Progenitor cell of endocrine pancreas (in vitro differentiated cells): ENCODE results near the gene PIN1. TPM values are rescaled to one million over a fixed set of nuclear protein-coding genes. Genes with fewer than 3 reads are reported as not detected.

Experiments used
- DNase-seq: peaks from one replicate; pipeline ENCODE4 v3.0.0; 2021; ENCODE audit warnings: low spot score; ENCODE audit not compliant: unreplicated experiment
- H3K27ac Mint-ChIP-seq: 2 replicates; pipeline ENCODE4 v1.8.0; 2021; ENCODE audit warnings: mild to moderate bottlenecking, moderate library complexity, mixed read lengths
- H3K27me3 Mint-ChIP-seq: 2 replicates; pipeline ENCODE4 v1.8.0; 2021; ENCODE audit warnings: mixed read lengths
- H3K36me3 Mint-ChIP-seq: 2 replicates; pipeline ENCODE4 v1.8.0; 2022; ENCODE audit warnings: mixed read lengths; ENCODE audit not compliant: insufficient read depth
- H3K4me1 Mint-ChIP-seq: 2 replicates; pipeline ENCODE4 v1.8.0; 2021; ENCODE audit warnings: low read depth, mixed read lengths
- H3K4me3 Mint-ChIP-seq: 2 replicates; pipeline ENCODE4 v1.8.0; 2021; ENCODE audit warnings: low read depth, mild to moderate bottlenecking, moderate library complexity, mixed read lengths
- H3K9me3 Mint-ChIP-seq: 2 replicates; pipeline ENCODE4 v1.8.0; 2021; ENCODE audit warnings: low read depth, mixed read lengths
- CTCF ChIP-seq: fragments of 200-600 bp; sonication (generic); IDR thresholded peaks from one replicate; pipeline ENCODE4 v1.5.0; 2021; ENCODE audit warnings: antibody characterized with exemption, mild to moderate bottlenecking; ENCODE audit not compliant: unreplicated experiment
- total RNA-seq: library from RNA; stranded (reverse); gene quantifications from 2 replicates; pipeline ENCODE4 v1.2.1, GENCODE V29; 2021

The PIN1 gene
- total RNA-seq, 1 donor from 2014 or later, result 90.6 TPM

GRCh38 chr19:9857920-9858746 is 23.0 kb downstream of the PIN1 start:
- Mint-ChIP-seq H3K27me3 (no peaks in the 10 kb centered on the region), H3K36me3 (peaks cover 29% of the 10 kb centered on the region), H3K27ac (peak overlapping the region; percentile 45)

GRCh38 chr19:9858766-9859165 is 23.6 kb downstream of the PIN1 start:
- no peak overlapping the region for H3K27ac Mint-ChIP-seq
- no peak for TF ChIP-seq CTCF
- peaks cover 2% of the 10 kb centered on the region for H3K9me3 Mint-ChIP-seq

More at GRCh38 chr19:9857920-9858746, 23.0 kb downstream of the PIN1 start:
- Mint-ChIP-seq H3K9me3 (peaks cover 4% of the 10 kb centered on the region), H3K4me3 (no peak overlapping the region), H3K4me1 (peaks cover 7% of the 10 kb centered on the region)
- TF ChIP-seq CTCF, result no peak
- no peak for DNase-seq

GRCh38 chr19:9860407-9860806 is 25.3 kb downstream of the PIN1 start:
- TF ChIP-seq CTCF, result no peak
- Mint-ChIP-seq H3K36me3 (peaks cover 21% of the 10 kb centered on the region), H3K4me1 (no peaks in the 10 kb centered on the region), H3K4me3 (no peak overlapping the region), H3K27me3 (no peaks in the 10 kb centered on the region), H3K27ac (no peak overlapping the region), H3K9me3 (no peaks in the 10 kb centered on the region)
- no peak for DNase-seq

More at GRCh38 chr19:9858766-9859165, 23.6 kb downstream of the PIN1 start:
- H3K36me3 Mint-ChIP-seq, result peaks cover 27% of the 10 kb centered on the region
- no peak for DNase-seq
- H3K4me1 Mint-ChIP-seq, result peaks cover 1% of the 10 kb centered on the region
- no peak overlapping the region for H3K4me3 Mint-ChIP-seq
- no peaks in the 10 kb centered on the region for H3K27me3 Mint-ChIP-seq

- Mint-ChIP-seq H3K4me3 (no peak overlapping the region), H3K36me3 (peaks cover 18% of the 10 kb centered on the region), H3K9me3 (no peaks in the 10 kb centered on the region), H3K27ac (no peak overlapping the region), H3K4me1 (no peaks in the 10 kb centered on the region), H3K27me3 (no peaks in the 10 kb centered on the region)
- TF ChIP-seq CTCF, result no peak
- no peak for DNase-seq
These were observed 26.4 kb downstream of the PIN1 start for GRCh38 chr19:9861503-9861902.

GRCh38 chr19:9862938-9863337 is 27.8 kb downstream of the PIN1 start:
- no peaks in the 10 kb centered on the region for H3K4me1 Mint-ChIP-seq
- no peak for DNase-seq
- peaks cover 9% of the 10 kb centered on the region for H3K36me3 Mint-ChIP-seq
- H3K27me3 Mint-ChIP-seq, result peaks cover 3% of the 10 kb centered on the region
- no peak for TF ChIP-seq CTCF
- H3K9me3 Mint-ChIP-seq, result no peaks in the 10 kb centered on the region
- no peak overlapping the region for H3K27ac Mint-ChIP-seq
- H3K4me3 Mint-ChIP-seq, result no peak overlapping the region
